Endothelial cell of umbilical vein (primary cell): ENCODE measurements around the gene KMT2C. TPM values are rescaled to one million over a fixed set of nuclear protein-coding genes. Genes with fewer than 3 reads are reported as not detected.

Experiments
- BruUV-seq: library from RNA; stranded (reverse); fragments of 400-500 nt; replicated peaks from 2 replicates; lab custom pipeline; 2021; lab: Mats Ljungman, UMichigan
- CTCF ChIA-PET: fragments of 300-600, 350-600 bp; sonication (Branson Sonifier 250); formaldehyde crosslinking; loops from one replicate; lab custom pipeline; 2021; ENCODE audit warnings: antibody characterized with exemption, inconsistent platforms; lab: Charles Lee
- POLR2A ChIA-PET: fragments of 300-600, 350-600 bp; sonication (Branson Sonifier 250); formaldehyde crosslinking; loops from one replicate; lab custom pipeline; 2021; ENCODE audit warnings: antibody characterized with exemption, inconsistent platforms; lab: Charles Lee
- DNase-seq: peaks from one replicate; pipeline ENCODE4 v3.0.0-alpha.2; 2011; ENCODE audit warnings: low read depth, low spot score
- FAIRE-seq: peaks from 2 replicates; lab custom pipeline; 2011; peaks lifted over from hg19 to GRCh38; lab: Jason Lieb, UNC
- H2AFZ ChIP-seq: 2 replicates; pipeline ENCODE4 v1.6.0; 2012; ENCODE audit warnings: low read depth, low read length, control low read depth, inconsistent platforms
- H3K27ac ChIP-seq: 2 replicates; pipeline ENCODE4 v1.5.1; 2011; ENCODE audit warnings: low read depth, mild to moderate bottlenecking, control low read depth, low read length, moderate library complexity; ENCODE audit not compliant: insufficient read depth
- H3K27me3 ChIP-seq, 2 experiments: 2 replicates each; pipeline versions ENCODE4 v1.6.0 to v1.6.1; 2011; ENCODE audit warnings: low read length in 2 of 2, mixed read lengths in 1 of 2; ENCODE audit not compliant: control insufficient read depth in 2 of 2, insufficient read depth in 2 of 2
- H3K36me3 ChIP-seq, 2 experiments: 2 replicates in 1 of 2; 3 replicates in 1 of 2; pipeline ENCODE4 v1.5.1; 2011; ENCODE audit warnings: low read length in 2 of 2, mild to moderate bottlenecking in 1 of 2, moderate library complexity in 1 of 2; ENCODE audit not compliant: control insufficient read depth in 2 of 2, insufficient read depth in 2 of 2; ENCODE audit errors: extremely low read depth in 1 of 2
- H3K4me1 ChIP-seq: 3 replicates; pipeline ENCODE4 v1.5.1; 2011; ENCODE audit warnings: mild to moderate bottlenecking, low read length; ENCODE audit not compliant: control insufficient read depth, insufficient read depth; ENCODE audit errors: extremely low read depth
- H3K4me2 ChIP-seq: 2 replicates; pipeline ENCODE4 v1.6.1; 2011; ENCODE audit warnings: low read length, control low read depth, mixed read lengths; ENCODE audit not compliant: insufficient read depth
- H3K4me3 ChIP-seq, 3 experiments: fragments of 200-600 bp in 1 of 3; sonication (generic), shearing (Covaris generic) in 1 of 3; replicated peaks in 1 of 3; 2 replicates each; pipeline ENCODE4 v1.5.1; 2011 to 2016; ENCODE audit warnings: control low read depth in 3 of 3, low read length in 3 of 3, mild to moderate bottlenecking in 2 of 3, inconsistent platforms in 1 of 3, low read depth in 1 of 3, moderate library complexity in 1 of 3; ENCODE audit not compliant: insufficient read depth in 1 of 3
- H3K79me2 ChIP-seq: 2 replicates; pipeline ENCODE4 v1.6.0; 2012; ENCODE audit warnings: low read length, inconsistent platforms; ENCODE audit not compliant: control insufficient read depth, insufficient read depth
- H3K9ac ChIP-seq: replicated peaks from 2 replicates; pipeline ENCODE3; 2011; ENCODE audit warnings: low read length, control low read depth; ENCODE audit not compliant: insufficient read depth; ENCODE audit errors: extremely low read depth
- H3K9me1 ChIP-seq: replicated peaks from 3 replicates; pipeline ENCODE4 v1.6.0; 2011; ENCODE audit warnings: mild to moderate bottlenecking, low read length; ENCODE audit not compliant: control insufficient read depth, insufficient read depth; ENCODE audit errors: extremely low read depth
- H3K9me3 ChIP-seq: replicated peaks from 2 replicates; pipeline ENCODE4 v1.5.1; 2012; ENCODE audit warnings: low read length, inconsistent platforms; ENCODE audit not compliant: control insufficient read depth, insufficient read depth
- H4K20me1 ChIP-seq: replicated peaks from 2 replicates; pipeline ENCODE3; 2011; ENCODE audit warnings: mild to moderate bottlenecking, low read length; ENCODE audit not compliant: control insufficient read depth, insufficient read depth; ENCODE audit errors: extremely low read depth
- EZH2 ChIP-seq: IDR thresholded peaks from 2 replicates; pipeline ENCODE4 v1.6.1; 2012; ENCODE audit warnings: borderline replicate concordance, low read depth, mild to moderate bottlenecking, moderate library complexity, low read length, inconsistent platforms; ENCODE audit not compliant: severe bottlenecking
- GATA2 ChIP-seq: IDR thresholded peaks from 2 replicates; pipeline ENCODE4 v1.7.0; 2011; ENCODE audit warnings: low read depth, mild to moderate bottlenecking, moderate library complexity, mixed read lengths, low read length; ENCODE audit not compliant: insufficient read length, insufficient read depth
- MYC ChIP-seq: IDR thresholded peaks from one replicate; pipeline ENCODE4 v1.6.1; 2011; ENCODE audit warnings: mild to moderate bottlenecking, low read depth, low read length
- POLR2A ChIP-seq: IDR thresholded peaks from 2 replicates; pipeline ENCODE4 v1.6.1; 2012; ENCODE audit warnings: low read depth, mild to moderate bottlenecking, control low read depth, low read length
- POLR2AphosphoS5 ChIP-seq: IDR thresholded peaks from 2 replicates; pipeline ENCODE4 v1.6.1; 2012; ENCODE audit warnings: low read depth, mild to moderate bottlenecking, control low read depth, low read length, moderate library complexity; ENCODE audit not compliant: insufficient read depth
- dilution Hi-C: fragments of 300-500 bp; cut with MboI; formaldehyde crosslinking; loops from one replicate; pipeline ENCODE4 v1.15.0; 2019; ENCODE audit warnings: low sequenced_read_pairs; ENCODE audit not compliant: extremely low pct_ligation_motif_present
- intact Hi-C: fragments of 100-400 bp; cut with micrococcal nuclease; formaldehyde crosslinking; loops from one replicate; pipeline ENCODE4 v1.10.0; 2022
- polyA plus RNA-seq, 4 experiments: library from polyadenylated mRNA; depleted of rRNA in 3 of 4; stranded (reverse) in 3 of 4; unstranded in 1 of 4; fragments of >200 nt; gene quantifications; 2 replicates each; pipeline versions ENCODE4 v1.2.1 to v1.2.3, GENCODE V29; 2011 to 2012; ENCODE audit warnings: missing spikeins in 1 of 4
- total RNA-seq: library from RNA; stranded (reverse); gene quantifications from 2 replicates; pipeline ENCODE4 v1.2.3, GENCODE V29; 2021
- TF ChIP-seq, protein P1 (sequence below): IDR thresholded peaks from 2 replicates; pipeline ENCODE4 v1.6.1; 2011; ENCODE audit not compliant: insufficient read depth, insufficient read length
- TF ChIP-seq, protein P2 (sequence below), 2 donors: IDR thresholded peaks; 1 replicate in 1 of 2; 2 replicates in 1 of 2; pipeline ENCODE4 v1.5.1; 2011; ENCODE audit warnings: low read length in 2 of 2, mild to moderate bottlenecking in 2 of 2, moderate library complexity in 2 of 2, control low read depth in 1 of 2, inconsistent platforms in 1 of 2, low read depth in 1 of 2; ENCODE audit not compliant: insufficient read depth in 1 of 2; ENCODE audit errors: extremely low read depth in 1 of 2

KMT2C gene
- total and polyA plus RNA-seq, 2 donors (not counting 3 experiments of a cell fraction or from before 2014, with no cell fraction given): 8.0 to 53.7 TPM

- Histone ChIP-seq H3K9ac (no peak overlapping the region), H2AFZ (no peak overlapping the region), H4K20me1 (no peaks in the 10 kb centered on the region), H3K9me3 (no peaks in the 10 kb centered on the region), H3K4me2 (no peak overlapping the region), H3K27me3 (no peaks in the 10 kb centered on the region), H3K4me3 (no peak overlapping the region), H3K4me1 (no peaks in the 10 kb centered on the region), H3K36me3 (no peaks in the 10 kb centered on the region), H3K9me1 (no peaks in the 10 kb centered on the region), H3K79me2 (peaks cover 80% of the 10 kb centered on the region), H3K27ac (no peak overlapping the region)
- DNase-seq: no peak
- intact Hi-C loops: no loop called here
- TF ChIP-seq MYC: no peak
- no peak for TF ChIP-seq POLR2AphosphoS5
- TF ChIP-seq, protein P1, sequence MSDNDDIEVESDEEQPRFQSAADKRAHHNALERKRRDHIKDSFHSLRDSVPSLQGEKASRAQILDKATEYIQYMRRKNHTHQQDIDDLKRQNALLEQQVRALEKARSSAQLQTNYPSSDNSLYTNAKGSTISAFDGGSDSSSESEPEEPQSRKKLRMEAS: no peak
- no peak for TF ChIP-seq POLR2A
- no peak for TF ChIP-seq GATA2
- dilution Hi-C loops: no loop called here
- no TSS peak for BruUV-seq
- ChIA-PET CTCF (interaction anchor here (1.0 kb wide), 1 partner anchor 9 kb away, joined by 3 read pairs; no protein-coding TSS in a partner anchor), POLR2A (no interaction called here)
- no peak for FAIRE-seq
These were observed 21.0 kb downstream of the KMT2C start for GRCh38 chr7:152414779-152415178.

DNA sequence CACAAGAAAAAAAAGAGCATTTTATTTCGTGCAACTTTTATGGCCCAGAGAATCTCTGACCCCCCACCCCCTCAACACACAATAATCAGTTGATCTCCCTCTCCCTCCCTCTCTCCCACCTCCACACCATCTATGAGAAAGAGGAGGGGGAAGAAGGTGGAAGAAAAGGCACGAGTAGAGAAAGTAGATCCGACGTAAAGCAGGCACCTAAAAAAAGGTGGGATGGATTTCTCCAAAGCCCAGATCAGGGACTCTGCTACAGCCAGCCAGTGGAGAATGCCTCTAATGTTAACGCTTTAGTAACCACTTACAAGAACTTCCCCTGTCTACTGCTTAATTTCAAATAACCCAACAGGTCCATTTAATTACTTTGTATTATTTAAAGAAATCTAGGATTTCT lies 24.4 kb downstream of the KMT2C start:
- no peaks in the 10 kb centered on the region for H3K4me1 ChIP-seq
- ChIA-PET CTCF (no interaction called here), POLR2A (no interaction called here)
- no peak overlapping the region for H3K4me2 ChIP-seq
- no peak overlapping the region for H3K27ac ChIP-seq
- H2AFZ ChIP-seq: no peak overlapping the region
- dilution Hi-C loops (no loop called here), intact Hi-C loops (no loop called here)
- H3K79me2 ChIP-seq: peaks cover 65% of the 10 kb centered on the region
- TF ChIP-seq, protein P1: no peak
- TF ChIP-seq, protein P2, sequence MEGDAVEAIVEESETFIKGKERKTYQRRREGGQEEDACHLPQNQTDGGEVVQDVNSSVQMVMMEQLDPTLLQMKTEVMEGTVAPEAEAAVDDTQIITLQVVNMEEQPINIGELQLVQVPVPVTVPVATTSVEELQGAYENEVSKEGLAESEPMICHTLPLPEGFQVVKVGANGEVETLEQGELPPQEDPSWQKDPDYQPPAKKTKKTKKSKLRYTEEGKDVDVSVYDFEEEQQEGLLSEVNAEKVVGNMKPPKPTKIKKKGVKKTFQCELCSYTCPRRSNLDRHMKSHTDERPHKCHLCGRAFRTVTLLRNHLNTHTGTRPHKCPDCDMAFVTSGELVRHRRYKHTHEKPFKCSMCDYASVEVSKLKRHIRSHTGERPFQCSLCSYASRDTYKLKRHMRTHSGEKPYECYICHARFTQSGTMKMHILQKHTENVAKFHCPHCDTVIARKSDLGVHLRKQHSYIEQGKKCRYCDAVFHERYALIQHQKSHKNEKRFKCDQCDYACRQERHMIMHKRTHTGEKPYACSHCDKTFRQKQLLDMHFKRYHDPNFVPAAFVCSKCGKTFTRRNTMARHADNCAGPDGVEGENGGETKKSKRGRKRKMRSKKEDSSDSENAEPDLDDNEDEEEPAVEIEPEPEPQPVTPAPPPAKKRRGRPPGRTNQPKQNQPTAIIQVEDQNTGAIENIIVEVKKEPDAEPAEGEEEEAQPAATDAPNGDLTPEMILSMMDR (IDR thresholded peaks at IDR 0.05; ENCODE audit: extremely low read depth in 1 of 2, insufficient read depth in 1 of 2, low read depth in 1 of 2, low read length in 2 of 2): no peak
- no peak for TF ChIP-seq EZH2
- TF ChIP-seq GATA2: no peak
- no peaks in the 10 kb centered on the region for H3K36me3 ChIP-seq
- no peak overlapping the region for H3K9ac ChIP-seq
- no peak for DNase-seq
- H3K4me3 ChIP-seq: no peak overlapping the region
- no peaks in the 10 kb centered on the region for H4K20me1 ChIP-seq
- FAIRE-seq: no peak
- H3K9me3 ChIP-seq: peaks cover 4% of the 10 kb centered on the region
- no TSS peak for BruUV-seq
- H3K9me1 ChIP-seq: no peaks in the 10 kb centered on the region
- no peaks in the 10 kb centered on the region for H3K27me3 ChIP-seq
